OCI-LY3 (cell line): ENCODE measurements around the gene FBXO21.

ENCODE experiments used
- EZH2phosphoT487 ChIP-seq: fragments of 200-600 bp; shearing (Covaris generic); IDR thresholded peaks from 2 replicates; pipeline ENCODE4 v1.6.1; 2018; ENCODE audit warnings: antibody characterized with exemption, mixed run types, low read depth
- TF ChIP-seq, protein P1 (sequence below): fragments of 200-600, 300-600 bp; sonication (generic); IDR thresholded peaks from 2 replicates; pipeline ENCODE4 v1.5.1; 2014; ENCODE audit warnings: antibody characterized with exemption, low read length, low read depth

DNA sequence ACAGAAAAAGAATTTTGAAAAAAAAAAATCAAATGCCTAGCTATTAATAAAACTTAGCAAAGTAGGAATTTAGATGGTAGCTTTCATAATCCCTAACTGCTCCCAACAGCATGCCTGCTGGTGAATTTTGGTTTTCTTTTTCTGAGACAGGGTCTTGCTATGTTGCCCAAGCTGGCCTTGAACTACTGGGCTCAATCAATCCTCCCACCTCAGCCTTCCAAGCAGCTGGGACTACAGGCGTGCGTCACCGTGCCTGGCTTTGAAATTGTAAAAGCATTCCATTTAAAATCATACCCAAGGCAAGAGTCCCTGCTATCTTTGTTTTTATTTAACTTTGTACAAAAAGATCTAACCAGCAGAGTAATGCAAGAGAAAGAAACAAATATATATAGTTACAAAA lies 20.7 kb downstream of the FBXO21 start:
- TF ChIP-seq, protein P1, sequence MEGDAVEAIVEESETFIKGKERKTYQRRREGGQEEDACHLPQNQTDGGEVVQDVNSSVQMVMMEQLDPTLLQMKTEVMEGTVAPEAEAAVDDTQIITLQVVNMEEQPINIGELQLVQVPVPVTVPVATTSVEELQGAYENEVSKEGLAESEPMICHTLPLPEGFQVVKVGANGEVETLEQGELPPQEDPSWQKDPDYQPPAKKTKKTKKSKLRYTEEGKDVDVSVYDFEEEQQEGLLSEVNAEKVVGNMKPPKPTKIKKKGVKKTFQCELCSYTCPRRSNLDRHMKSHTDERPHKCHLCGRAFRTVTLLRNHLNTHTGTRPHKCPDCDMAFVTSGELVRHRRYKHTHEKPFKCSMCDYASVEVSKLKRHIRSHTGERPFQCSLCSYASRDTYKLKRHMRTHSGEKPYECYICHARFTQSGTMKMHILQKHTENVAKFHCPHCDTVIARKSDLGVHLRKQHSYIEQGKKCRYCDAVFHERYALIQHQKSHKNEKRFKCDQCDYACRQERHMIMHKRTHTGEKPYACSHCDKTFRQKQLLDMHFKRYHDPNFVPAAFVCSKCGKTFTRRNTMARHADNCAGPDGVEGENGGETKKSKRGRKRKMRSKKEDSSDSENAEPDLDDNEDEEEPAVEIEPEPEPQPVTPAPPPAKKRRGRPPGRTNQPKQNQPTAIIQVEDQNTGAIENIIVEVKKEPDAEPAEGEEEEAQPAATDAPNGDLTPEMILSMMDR = no peak
- TF ChIP-seq EZH2phosphoT487 = no peak
